HG03159 (cell line): ENCODE results near the gene RENBP.
"Not testable (repeated sequence)": the region's sequence is repeated elsewhere in the genome, so short reads cannot be mapped to it uniquely, and the experiment has no call there.

Experiments used
- ATAC-seq: cut with Tn5 transposase; IDR thresholded peaks from one replicate; pipeline ENCODE4 v1.9.1; 2021; ENCODE audit warnings: mild to moderate bottlenecking, moderate library complexity; ENCODE audit not compliant: unreplicated experiment

RENBP gene

GRCh38 chrX:153944140-153944799 is at the start of gene RENBP:
Gene RENBP (minus strand): TSS chrX:153944643. CDS start chrX:153944610, 33 bp downstream.
- no peak for ATAC-seq

- no peak for ATAC-seq
Observed at GRCh38 chrX:153993978-153994377, 49.5 kb upstream of the RENBP start.

GRCh38 chrX:153993079-153993478 is 48.6 kb upstream of the RENBP start:
- ATAC-seq: no peak

DNA sequence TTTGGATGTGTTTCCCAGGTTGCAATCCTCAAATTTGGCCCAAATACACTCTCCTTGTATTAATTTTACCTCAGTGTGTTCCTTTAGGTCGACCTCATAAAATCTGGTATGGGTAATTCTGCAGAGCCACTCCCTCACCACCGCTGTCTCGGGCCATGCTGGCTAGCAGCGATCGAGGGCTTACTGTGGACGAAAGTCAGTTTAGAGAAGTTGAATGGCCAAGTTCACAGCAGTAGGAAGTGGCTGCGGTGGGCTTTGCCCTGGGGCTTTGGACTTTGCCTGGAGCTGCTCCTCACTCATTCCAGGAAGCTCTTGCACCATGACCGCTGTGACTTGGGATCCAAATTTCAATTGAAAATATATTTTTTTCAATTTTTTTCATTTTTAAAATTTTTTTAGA is 47.7 kb upstream of the RENBP start:
- no peak for ATAC-seq

DNA sequence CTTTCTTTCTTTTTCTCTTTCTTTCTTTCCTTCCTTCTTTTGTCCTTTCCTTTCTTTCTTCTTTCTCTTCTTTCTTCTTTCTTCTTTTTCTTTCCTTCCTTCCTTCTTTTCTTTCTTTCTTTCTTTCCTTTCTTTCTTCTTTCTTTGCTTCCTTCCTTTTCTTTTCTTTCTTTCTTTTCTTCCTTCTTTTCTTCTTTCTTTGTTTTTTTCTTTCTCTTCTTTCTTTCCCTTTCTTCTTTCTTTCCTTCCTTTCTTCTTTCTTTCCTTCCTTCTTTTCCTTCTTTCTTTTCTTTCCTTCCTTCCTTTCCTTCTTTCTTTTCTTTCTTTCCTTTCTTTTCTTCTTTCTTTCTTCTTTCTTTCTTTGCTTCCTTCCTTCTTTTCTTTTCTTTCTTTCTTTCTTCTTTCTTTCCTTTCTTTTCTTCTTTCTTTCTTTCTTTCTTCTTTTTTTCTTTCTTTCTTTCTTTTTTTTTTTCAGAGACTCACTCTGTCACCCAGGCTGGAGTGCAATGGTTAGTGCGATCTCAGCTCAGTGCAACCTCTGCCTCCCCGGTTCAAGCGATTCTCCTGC is 46.7 kb upstream of the RENBP start:
- ATAC-seq: no peak

- no peak for ATAC-seq
Observed at GRCh38 chrX:153989973-153990655, 45.7 kb upstream of the RENBP start.

DNA sequence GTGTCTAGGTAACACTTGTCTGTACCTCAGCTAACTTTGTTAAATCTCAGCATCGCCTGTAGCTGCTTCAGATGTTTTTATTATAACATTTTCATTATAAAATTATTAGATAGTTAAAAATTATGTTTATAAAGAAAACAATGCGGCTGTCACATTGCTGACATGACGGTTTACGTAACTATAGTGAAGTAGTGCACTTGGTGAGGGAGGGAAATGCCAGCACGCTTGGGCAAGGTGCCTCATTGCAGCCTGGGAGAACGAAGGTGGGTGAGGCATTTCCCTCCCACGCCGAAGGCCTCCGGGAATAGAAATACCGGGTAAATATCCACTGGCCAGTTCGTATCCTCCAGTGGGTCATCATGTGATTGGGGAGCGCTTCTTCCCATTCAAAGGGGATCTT is 44.0 kb upstream of the RENBP start:
- no peak for ATAC-seq

- ATAC-seq: no peak
Observed at GRCh38 chrX:153984351-153985178, 40.1 kb upstream of the RENBP start.

DNA sequence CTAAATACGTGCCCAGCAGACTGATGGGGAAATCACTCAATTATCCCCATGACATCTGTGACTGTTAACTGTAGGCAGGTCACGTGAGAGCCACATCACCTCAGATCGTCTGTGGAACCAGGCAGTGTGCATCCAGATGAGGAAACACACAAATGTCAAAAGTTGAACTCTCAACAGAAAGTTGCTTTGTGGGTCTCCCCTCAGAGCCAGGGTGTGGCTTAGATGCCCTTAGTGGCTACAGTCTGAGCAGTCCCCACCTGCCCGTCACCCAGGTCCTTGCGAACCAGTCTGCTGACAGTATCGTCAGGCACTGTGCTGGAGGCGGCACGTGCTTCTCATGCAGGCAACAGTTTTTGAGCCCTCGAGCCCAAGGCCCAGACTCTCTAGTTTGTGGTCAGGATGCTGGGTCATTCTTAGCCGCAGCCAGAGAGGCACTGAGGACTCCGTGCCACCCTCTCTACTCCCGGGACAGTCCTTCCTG is 38.9 kb upstream of the RENBP start:
- ATAC-seq: no peak

- ATAC-seq: no peak
Observed at GRCh38 chrX:153981771-153982533, 37.5 kb upstream of the RENBP start.

- ATAC-seq: no peak
Observed at GRCh38 chrX:153981231-153981630, 36.8 kb upstream of the RENBP start.

- ATAC-seq: not testable (repeated sequence)
Observed at GRCh38 chrX:153980394-153980793, 36.0 kb upstream of the RENBP start.

GRCh38 chrX:153974726-153975286 is 30.4 kb upstream of the RENBP start:
- ATAC-seq: no peak

DNA sequence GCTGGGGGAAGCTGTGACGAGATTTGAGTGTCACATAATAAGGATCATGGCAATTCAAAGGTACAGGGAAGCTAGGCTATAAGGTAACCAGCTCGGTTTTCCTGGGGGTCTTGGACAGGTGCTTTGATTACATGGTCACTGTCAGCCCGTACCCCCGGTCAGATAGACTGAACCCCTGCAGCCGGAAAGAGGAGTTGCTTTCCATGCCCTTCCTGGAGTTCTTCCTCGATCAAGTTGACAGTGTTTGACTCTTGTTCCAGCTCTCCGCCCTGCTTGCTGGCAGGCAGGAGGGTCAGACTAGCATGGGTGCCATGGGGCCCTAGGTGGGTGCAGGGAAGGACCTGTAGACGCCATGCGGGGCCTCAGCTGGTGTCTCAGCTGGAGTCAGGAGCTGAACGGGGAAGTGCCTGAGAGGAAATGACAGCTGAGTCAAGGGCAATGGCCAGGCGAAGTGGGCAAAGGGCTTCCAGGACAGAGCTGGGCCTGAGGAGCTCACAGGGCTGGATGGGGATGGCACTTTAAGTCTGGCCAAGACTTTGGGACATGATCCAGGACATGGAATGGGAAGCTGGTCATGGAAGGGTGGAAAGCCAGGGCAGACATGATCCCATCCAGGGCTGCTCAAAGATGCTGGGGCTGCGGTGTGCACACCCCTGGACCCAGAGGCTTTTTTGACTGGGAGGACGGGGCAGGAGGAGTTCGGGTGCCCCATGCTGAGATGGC is 29.7 kb upstream of the RENBP start:
- no peak for ATAC-seq

DNA sequence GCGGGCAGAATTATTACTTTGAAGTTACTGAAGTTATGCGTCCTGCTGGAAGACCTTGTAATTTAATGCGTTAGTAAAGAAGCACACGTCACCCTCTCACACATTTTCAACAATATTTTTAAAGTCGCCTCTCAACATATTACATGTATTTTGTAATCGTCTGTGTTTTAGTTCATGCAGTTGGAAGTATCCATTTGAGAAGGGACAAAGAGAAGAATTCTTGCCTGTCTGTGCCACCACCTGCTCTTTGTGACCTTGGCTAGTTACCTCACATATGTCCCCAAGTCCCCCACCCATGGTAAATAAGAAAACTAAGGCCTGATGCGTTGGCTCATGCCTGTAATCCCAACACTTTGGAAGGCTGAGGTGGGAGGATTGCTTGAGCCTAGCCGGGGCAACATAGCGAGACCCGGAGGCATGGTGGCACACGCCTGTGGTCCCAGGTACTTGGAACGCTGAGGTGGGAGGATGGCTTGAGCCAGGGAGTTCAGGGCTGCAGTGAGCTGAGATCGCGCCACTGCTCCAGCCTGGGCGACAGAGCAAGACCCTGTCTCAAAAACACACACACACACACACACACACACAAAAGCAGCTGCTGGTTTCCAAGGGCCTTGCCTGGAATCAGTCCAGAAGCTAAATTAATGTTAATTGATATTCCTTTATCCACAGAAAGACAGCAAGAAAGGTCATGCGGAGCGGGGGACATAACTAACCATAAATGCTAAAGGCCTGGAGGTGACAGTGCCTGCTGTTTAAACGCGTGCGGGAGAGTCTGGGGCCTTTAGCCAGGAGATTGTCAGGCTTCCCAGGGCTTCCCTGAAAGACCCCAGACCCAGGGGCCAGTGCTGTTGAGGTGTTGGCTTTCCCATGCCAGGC is 28.9 kb upstream of the RENBP start:
- ATAC-seq: no peak

GRCh38 chrX:153972368-153973126 is 28.1 kb upstream of the RENBP start, which contains the start of gene TMEM187:
Gene TMEM187 (plus strand): TSS chrX:153972754. CDS start chrX:153982063, 9,309 bp downstream.
- peak; percentile 46 for ATAC-seq

DNA sequence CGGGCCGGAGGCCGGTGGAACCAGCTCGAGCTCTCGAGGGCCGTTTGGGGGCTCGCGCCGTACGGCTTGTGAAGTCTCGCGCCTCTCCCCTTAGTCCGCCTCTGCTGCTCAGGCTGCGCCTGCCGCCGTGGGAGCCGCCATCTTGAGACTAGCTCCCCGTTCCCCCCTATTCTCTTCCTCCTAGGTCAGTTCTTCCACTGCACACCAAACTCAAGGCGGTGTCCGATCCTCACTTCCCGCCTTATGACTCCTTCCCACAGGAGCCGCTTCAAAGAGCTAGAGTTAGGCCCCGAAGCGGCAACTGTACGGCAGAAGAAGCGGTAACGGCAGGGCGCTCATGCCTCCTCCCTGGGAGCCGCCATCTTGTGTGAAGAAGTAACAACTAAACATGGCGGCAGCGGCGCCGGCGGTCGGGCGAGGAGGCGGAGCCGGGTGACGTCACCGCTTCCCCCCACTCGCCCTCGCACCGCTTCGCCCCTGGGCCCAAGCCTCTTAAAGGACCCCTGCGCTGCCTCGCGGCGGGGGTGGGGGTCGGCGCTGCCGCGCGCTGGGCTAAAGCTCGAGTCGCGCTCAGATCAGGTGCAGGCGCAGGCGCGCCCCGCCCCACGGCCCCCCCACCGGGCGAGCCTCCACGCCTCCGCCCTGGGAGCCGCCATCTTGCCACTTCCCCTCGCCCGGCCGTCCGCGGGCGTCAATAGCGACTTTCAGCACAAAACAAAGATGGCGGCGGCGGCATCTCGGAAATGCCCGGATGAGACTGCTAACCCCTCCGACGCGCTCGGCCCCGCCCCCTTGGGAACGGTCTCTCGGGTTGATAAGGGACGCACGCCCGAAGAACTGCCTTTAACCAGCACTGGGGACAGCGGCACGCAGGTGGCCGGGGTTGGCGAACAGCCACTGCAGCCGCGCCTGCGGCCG is 27.3 kb upstream of the RENBP start, which contains the start of gene HCFC1:
Gene HCFC1 (minus strand): TSS at position 369 of the 918 bp plus-strand sequence. CDS start 978 bp downstream, outside the sequence.
- peak; percentile 43 for ATAC-seq
